ENCODE measurements around the gene TRERF1. TPM values are rescaled to one million over a fixed set of nuclear protein-coding genes. Genes with fewer than 3 reads are reported as not detected.

TRERF1 gene
- total and polyA plus RNA-seq, 2 of the 8 experiments (the other 6 are each of a cell fraction or from before 2014, with no cell fraction given), result 10.8 to 21.5 TPM

DNA sequence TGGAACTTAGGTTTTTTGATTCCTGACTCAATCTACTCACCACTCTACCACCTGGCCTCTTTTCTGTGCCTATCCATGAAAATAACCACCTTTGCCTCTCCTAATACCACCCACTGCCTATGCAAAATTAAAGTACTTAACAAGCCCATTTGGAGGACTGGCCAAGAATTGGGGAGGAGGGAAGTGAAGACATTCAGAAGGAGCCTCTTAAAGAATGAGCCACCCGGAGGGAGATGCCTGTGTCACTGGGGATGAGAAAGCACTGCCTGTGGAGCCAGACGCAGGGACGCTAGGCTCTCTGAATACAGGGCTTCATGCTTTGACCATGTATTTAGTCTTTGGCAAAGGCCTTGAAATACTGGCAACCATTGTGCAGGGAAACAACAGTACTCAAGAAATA lies 194.1 kb downstream of the TRERF1 start:
- Histone ChIP-seq H2AFZ (ENCODE audit: low read length) (no peak overlapping the region), H2BK20ac (ENCODE audit: low read length) (no peak overlapping the region), H2AK5ac (ENCODE audit: low read depth, low read length) (no peak overlapping the region), H3K27me3 (replicated peaks in 1 of 4; ENCODE audit: control insufficient read depth in 3 of 4, extremely low read depth in 1 of 4, insufficient read depth in 3 of 4, low read length in 3 of 4) (no peaks in the 10 kb centered on the region), H3K4me3 (ENCODE audit: extremely low read depth in 1 of 4, insufficient read depth in 2 of 4, low read depth in 3 of 4, low read length in 4 of 4) (peak overlapping the region in 1 of 4 experiments; percentile 18; a peak in 3 of 8 replicates), H4K5ac (ENCODE audit: insufficient read length, low read depth, low read length) (no peak overlapping the region), H2BK15ac (ENCODE audit: low read length) (0 out of 2 replicates have a peak overlapping the region, but pooled peaks have one; percentile 21), H3K23me2 (ENCODE audit: low read depth, low read length) (no peaks in the 10 kb centered on the region), H3K14ac (ENCODE audit: insufficient read length) (no peak overlapping the region), H4K20me1 (replicated peaks in 1 of 2; ENCODE audit: control insufficient read depth in 1 of 2, insufficient read depth in 2 of 2, low read length in 2 of 2) (peaks cover 0 to 1% of the 10 kb centered on the region in 2 experiments), H2BK5ac (ENCODE audit: low read depth, low read length) (peak overlapping the region; percentile 69; the same call in 1 of the 2 replicates), H3K79me2 (ENCODE audit: control insufficient read depth in 1 of 2, insufficient read depth in 2 of 2, low read length in 2 of 2) (no peaks in the 10 kb centered on the region), H3K4ac (replicated peaks; ENCODE audit: insufficient read length, low read depth, low read length) (no peak overlapping the region), H2BK12ac (ENCODE audit: low read depth, low read length) (no peak overlapping the region), H4K91ac (replicated peaks; ENCODE audit: insufficient read length, low read length) (no peak overlapping the region), H3K27ac (ENCODE audit: low read depth, low read length) (peak overlapping the region; percentile 57), H3K4me1 (replicated peaks in 1 of 4; ENCODE audit: control insufficient read depth in 3 of 4, insufficient read depth in 4 of 4, low read length in 3 of 4) (peaks cover 17 to 26% (median 20%) of the 10 kb centered on the region in 4 experiments), H3K23ac (ENCODE audit: insufficient read length) (no peak overlapping the region), H3K18ac (ENCODE audit: extremely low read depth, low read length) (no peak overlapping the region), H3K4me2 (ENCODE audit: insufficient read depth in 1 of 2, low read depth in 2 of 2, low read length in 2 of 2) (peak overlapping the region; percentile 4 to 29; a peak in 2 of 4 replicates), H2BK120ac (replicated peaks; ENCODE audit: low read depth, low read length) (no peak overlapping the region), H4K8ac (ENCODE audit: extremely low read depth, insufficient read depth, low read length) (no peak overlapping the region), H3K9me3 (ENCODE audit: insufficient read depth in 2 of 2, low read depth in 1 of 2, low read length in 1 of 2) (no peaks in the 10 kb centered on the region), H3K79me1 (ENCODE audit: low read depth, low read length) (no peaks in the 10 kb centered on the region), H3K56ac (replicated peaks; ENCODE audit: insufficient read length, low read depth, low read length) (no peak overlapping the region), H3K36me3 (ENCODE audit: control insufficient read depth in 2 of 4, insufficient read depth in 4 of 4, low read length in 3 of 4) (peaks cover 7 to 45% (median 32%) of the 10 kb centered on the region in 4 experiments), H3K9ac (replicated peaks in 1 of 4; ENCODE audit: extremely low read depth in 1 of 4, low read depth in 3 of 4, low read length in 3 of 4) (no peak overlapping the region)
- POLR2A ChIA-PET (ENCODE audit: partially characterized antibody), result interaction anchor here (1.2 kb wide), 1 partner anchor 121 kb away, joined by 3 read pairs; no protein-coding TSS in a partner anchor
- peak; percentile 63 to 73 for DNase-seq (ENCODE audit: low read depth in 1 of 2, low spot score in 2 of 2)
- CTCF ChIA-PET (ENCODE audit: partially characterized antibody), result interaction anchor here (1.7 kb wide), 1 partner anchor 12 kb away, joined by 3 read pairs; no protein-coding TSS in a partner anchor
- FAIRE-seq, result peak; percentile 81
- 5% methylated on average over 3 of the region's 3 CpGs; no CpG with 5 or more reads in 1 of the 2 experiments for WGBS, 2 experiments (ENCODE audit: extremely low coverage in 1 of 2, insufficient coverage in 1 of 2, insufficient read length in 1 of 2, insufficient replicate concordance in 2 of 2, low coverage in 1 of 2, low lambda C conversion rate in 2 of 2, missing lambda C conversion rate in 1 of 2)
- peak; percentile 84 to 99; a peak in 2 of 4 replicates for TF ChIP-seq HDAC2 (IDR thresholded peaks at IDR 0.05; ENCODE audit: borderline replicate concordance in 1 of 2, low read depth in 2 of 2, low read length in 2 of 2)
- TF ChIP-seq CTBP2 (IDR thresholded peaks at IDR 0.05; ENCODE audit: borderline replicate concordance, insufficient read depth, insufficient read length, low read length), result peak; percentile 64
- TF ChIP-seq TBP (IDR thresholded peaks at IDR 0.05; ENCODE audit: low read depth, low read length), result no peak
- TF ChIP-seq CHD2 (IDR thresholded peaks at IDR 0.05; ENCODE audit: low read length), result no peak
- TF ChIP-seq HDAC6 (IDR thresholded peaks at IDR 0.05; ENCODE audit: low read depth, low read length), result no peak
- TF ChIP-seq TEAD4 (IDR thresholded peaks at IDR 0.05; ENCODE audit: low read depth, low read length), result no peak
- TF ChIP-seq TCF12 (IDR thresholded peaks at IDR 0.05; ENCODE audit: low read depth, low read length), result no peak
- TF ChIP-seq SIN3A (conservative IDR thresholded peaks at IDR 0.05 in 1 of 2, IDR thresholded peaks at IDR 0.05 in 1 of 2; ENCODE audit: low read depth in 1 of 2, low read length in 2 of 2), result 0 out of 4 replicates have a peak, but pooled peaks of 1 of the 2 experiments have one; percentile 32
- no peak for TF ChIP-seq CBX8 (IDR thresholded peaks at IDR 0.05; ENCODE audit: borderline replicate concordance, low read depth, low read length)
- no peak for TF ChIP-seq PHF8 (conservative IDR thresholded peaks at IDR 0.05; ENCODE audit: low read depth, low read length)
- TF ChIP-seq, protein P1, sequence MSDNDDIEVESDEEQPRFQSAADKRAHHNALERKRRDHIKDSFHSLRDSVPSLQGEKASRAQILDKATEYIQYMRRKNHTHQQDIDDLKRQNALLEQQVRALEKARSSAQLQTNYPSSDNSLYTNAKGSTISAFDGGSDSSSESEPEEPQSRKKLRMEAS (IDR thresholded peaks at IDR 0.05), result no peak
- TF ChIP-seq CHD1 (IDR thresholded peaks at IDR 0.05; ENCODE audit: low read depth, low read length), result no peak
- no peak for TF ChIP-seq KDM1A (IDR thresholded peaks at IDR 0.05; ENCODE audit: borderline replicate concordance, low read length)

All from H1 (cell line).